T-helper 1 cell treated with Interleukin-12 subunit alpha and Interleukin-12 subunit beta and Interleukin-4 antibody, amounts not matched to agents 30 ng/mL and 1 ng/mL, for 36 hours (primary cell): ENCODE data around the gene OSTF1. TPM values are rescaled to one million over a fixed set of nuclear protein-coding genes. Genes with fewer than 3 reads are reported as not detected.

Experiments used
- intact Hi-C: fragments of 100-400 bp; cut with micrococcal nuclease; formaldehyde crosslinking; loops from one replicate; pipeline ENCODE4 v1.15.1; 2024
- total RNA-seq: library from RNA; stranded (reverse); gene quantifications from 2 replicates; pipeline ENCODE4 v1.2.3, GENCODE V29; 2022

The OSTF1 gene
- total RNA-seq, 1 donor from 2014 or later, result 140 TPM

GRCh38 chr9:75152416-75152815 is 64.1 kb downstream of the OSTF1 start:
- intact Hi-C loops, result loop anchor here (1.0 to 2.0 kb wide), 3 partner anchors 14 to 124 kb away; partner anchors contain the start of genes CARNMT1, NMRK1 and OSTF1

- intact Hi-C loops, result loop anchor here (1.0 kb wide), 1 partner anchor 10 kb away; no protein-coding TSS in a partner anchor
Measured at GRCh38 chr9:75156858-75157257, 68.5 kb downstream of the OSTF1 start.

- intact Hi-C loops, result no loop called here
Measured at GRCh38 chr9:75161116-75161857, 73.0 kb downstream of the OSTF1 start.

- intact Hi-C loops, result no loop called here
Measured at GRCh38 chr9:75163764-75164163, 75.5 kb downstream of the OSTF1 start.

GRCh38 chr9:75164573-75164972 is 76.3 kb downstream of the OSTF1 start:
- intact Hi-C loops, result no loop called here

- intact Hi-C loops, result loop anchor here (1.0 to 2.0 kb wide), 2 partner anchors 10 to 14 kb away; no protein-coding TSS in a partner anchor
Measured at GRCh38 chr9:75167281-75167680, 79.0 kb downstream of the OSTF1 start.

- intact Hi-C loops, result no loop called here
Measured at GRCh38 chr9:75168270-75169178, 80.2 kb downstream of the OSTF1 start.

- intact Hi-C loops, result no loop called here
Measured at GRCh38 chr9:75169623-75170022, 81.3 kb downstream of the OSTF1 start.

- intact Hi-C loops, result no loop called here
Measured at GRCh38 chr9:75170898-75171360, 82.6 kb downstream of the OSTF1 start.

- intact Hi-C loops, result no loop called here
Measured at GRCh38 chr9:75175395-75175794, 87.1 kb downstream of the OSTF1 start.

GRCh38 chr9:75176037-75176436 is 87.7 kb downstream of the OSTF1 start:
- intact Hi-C loops, result no loop called here

- intact Hi-C loops, result no loop called here
Measured at GRCh38 chr9:75181750-75182149, 93.4 kb downstream of the OSTF1 start.

- intact Hi-C loops, result no loop called here
Measured at GRCh38 chr9:75183306-75183705, 95.0 kb downstream of the OSTF1 start.

GRCh38 chr9:75184471-75184870 is 96.2 kb downstream of the OSTF1 start:
- intact Hi-C loops, result loop anchor here (2.0 kb wide), 1 partner anchor 36 kb away; no protein-coding TSS in a partner anchor

- intact Hi-C loops, result loop anchor here (1.0 to 5.0 kb wide), 6 partner anchors 37 to 411 kb away; partner anchors contain the start of genes C9orf40 and CARNMT1
Measured at GRCh38 chr9:75185585-75186170, 97.4 kb downstream of the OSTF1 start.

- intact Hi-C loops, result loop anchor here (1.0 to 5.0 kb wide), 3 partner anchors 160 to 413 kb away; partner anchors contain the start of genes C9orf40 and CARNMT1
Measured at GRCh38 chr9:75186767-75187380, 98.6 kb downstream of the OSTF1 start.

GRCh38 chr9:75188756-75189155 is 100.4 kb downstream of the OSTF1 start:
- intact Hi-C loops, result loop anchor here (5.0 kb wide), 2 partner anchors 161 to 236 kb away; partner anchors contain the start of genes C9orf40 and CARNMT1

- intact Hi-C loops, result no loop called here
Measured at GRCh38 chr9:75190762-75191161, 102.4 kb downstream of the OSTF1 start.
